ENCODE measurements around the gene UBE2S. TPM values are rescaled to one million over a fixed set of nuclear protein-coding genes. Genes with fewer than 3 reads are reported as not detected.

UBE2S gene
- total RNA-seq, 1 experiment from 2014 or later, result 345 TPM

DNA sequence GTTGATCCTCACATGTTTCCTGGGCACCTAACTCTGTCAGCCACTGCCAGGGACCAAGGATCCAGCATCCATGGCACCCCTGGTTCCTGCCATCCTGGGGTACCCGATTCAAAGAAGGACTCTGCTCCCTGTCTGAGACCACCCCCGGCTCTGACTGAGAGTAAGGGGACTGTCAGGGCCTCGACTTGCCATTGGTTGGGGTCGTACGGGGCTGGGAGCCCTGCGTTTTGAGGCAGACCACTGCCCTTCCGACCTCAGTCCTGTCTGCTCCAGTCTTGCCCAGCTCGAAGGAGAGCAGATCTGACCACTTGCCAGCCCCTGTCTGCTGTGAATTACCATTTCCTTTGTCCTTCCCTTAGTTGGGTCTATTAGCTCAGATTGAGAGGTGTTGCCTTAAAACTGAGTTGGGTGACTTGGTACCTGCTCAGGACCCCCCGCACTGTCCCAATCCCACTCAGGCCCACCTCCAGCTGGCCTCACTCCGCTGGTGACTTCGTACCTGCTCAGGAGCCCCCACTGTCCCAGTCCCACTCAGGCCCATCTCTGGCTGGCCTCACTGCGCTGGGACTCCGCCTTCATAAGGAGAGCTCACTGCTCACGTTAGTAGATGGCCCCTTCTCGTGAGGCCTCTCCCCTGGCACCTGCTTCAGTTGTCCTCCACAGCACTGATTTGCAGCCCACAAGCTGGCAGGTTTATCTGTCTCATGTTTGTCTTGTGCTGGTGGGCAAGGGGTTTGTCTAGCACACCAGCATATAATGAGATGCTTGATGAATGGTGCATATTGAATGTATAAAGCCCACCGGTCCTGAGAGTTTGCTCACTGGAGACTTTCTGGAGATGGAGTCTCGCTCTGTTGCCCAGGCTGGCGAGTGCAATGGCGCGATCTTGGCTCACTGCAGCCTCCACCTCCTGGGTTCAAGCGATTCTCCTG lies 17.9 kb downstream of the UBE2S start:
- no TSS peak for BruUV-seq (replicated peaks)
- Mint-ChIP-seq H3K27ac (ENCODE audit: low read depth, unreplicated experiment) (no peak overlapping the region), H3K27me3 (ENCODE audit: insufficient read depth, unreplicated experiment) (no peaks in the 10 kb centered on the region), H3K9me3 (ENCODE audit: unreplicated experiment) (no peaks in the 10 kb centered on the region), H3K4me1 (ENCODE audit: insufficient read depth, unreplicated experiment) (peaks cover 21% of the 10 kb centered on the region), H3K4me3 (ENCODE audit: unreplicated experiment) (no peak overlapping the region), H3K36me3 (ENCODE audit: insufficient read depth, unreplicated experiment) (peaks cover 77% of the 10 kb centered on the region)
- TF ChIP-seq, protein P1, sequence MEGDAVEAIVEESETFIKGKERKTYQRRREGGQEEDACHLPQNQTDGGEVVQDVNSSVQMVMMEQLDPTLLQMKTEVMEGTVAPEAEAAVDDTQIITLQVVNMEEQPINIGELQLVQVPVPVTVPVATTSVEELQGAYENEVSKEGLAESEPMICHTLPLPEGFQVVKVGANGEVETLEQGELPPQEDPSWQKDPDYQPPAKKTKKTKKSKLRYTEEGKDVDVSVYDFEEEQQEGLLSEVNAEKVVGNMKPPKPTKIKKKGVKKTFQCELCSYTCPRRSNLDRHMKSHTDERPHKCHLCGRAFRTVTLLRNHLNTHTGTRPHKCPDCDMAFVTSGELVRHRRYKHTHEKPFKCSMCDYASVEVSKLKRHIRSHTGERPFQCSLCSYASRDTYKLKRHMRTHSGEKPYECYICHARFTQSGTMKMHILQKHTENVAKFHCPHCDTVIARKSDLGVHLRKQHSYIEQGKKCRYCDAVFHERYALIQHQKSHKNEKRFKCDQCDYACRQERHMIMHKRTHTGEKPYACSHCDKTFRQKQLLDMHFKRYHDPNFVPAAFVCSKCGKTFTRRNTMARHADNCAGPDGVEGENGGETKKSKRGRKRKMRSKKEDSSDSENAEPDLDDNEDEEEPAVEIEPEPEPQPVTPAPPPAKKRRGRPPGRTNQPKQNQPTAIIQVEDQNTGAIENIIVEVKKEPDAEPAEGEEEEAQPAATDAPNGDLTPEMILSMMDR (IDR thresholded peaks at IDR 0.05; ENCODE audit: unreplicated experiment), result no peak
- POLR2A ChIA-PET, result interaction anchor here (0.6 to 7.2 kb wide), 5 partner anchors 18 to 702 kb away, joined by 3 to 57 read pairs (median 4); partner anchors contain the start of genes PPP6R1 and UBE2S
- intact Hi-C loops (cut with micrococcal nuclease), result no loop called here
- DNase-seq (ENCODE audit: unreplicated experiment), result no peak
- CTCF ChIA-PET, result interaction anchor here (0.6 to 3.2 kb wide), 9 partner anchors 29 to 169 kb away, joined by 3 to 21 read pairs (median 3); partner anchors contain the start of gene KMT5C

DNA sequence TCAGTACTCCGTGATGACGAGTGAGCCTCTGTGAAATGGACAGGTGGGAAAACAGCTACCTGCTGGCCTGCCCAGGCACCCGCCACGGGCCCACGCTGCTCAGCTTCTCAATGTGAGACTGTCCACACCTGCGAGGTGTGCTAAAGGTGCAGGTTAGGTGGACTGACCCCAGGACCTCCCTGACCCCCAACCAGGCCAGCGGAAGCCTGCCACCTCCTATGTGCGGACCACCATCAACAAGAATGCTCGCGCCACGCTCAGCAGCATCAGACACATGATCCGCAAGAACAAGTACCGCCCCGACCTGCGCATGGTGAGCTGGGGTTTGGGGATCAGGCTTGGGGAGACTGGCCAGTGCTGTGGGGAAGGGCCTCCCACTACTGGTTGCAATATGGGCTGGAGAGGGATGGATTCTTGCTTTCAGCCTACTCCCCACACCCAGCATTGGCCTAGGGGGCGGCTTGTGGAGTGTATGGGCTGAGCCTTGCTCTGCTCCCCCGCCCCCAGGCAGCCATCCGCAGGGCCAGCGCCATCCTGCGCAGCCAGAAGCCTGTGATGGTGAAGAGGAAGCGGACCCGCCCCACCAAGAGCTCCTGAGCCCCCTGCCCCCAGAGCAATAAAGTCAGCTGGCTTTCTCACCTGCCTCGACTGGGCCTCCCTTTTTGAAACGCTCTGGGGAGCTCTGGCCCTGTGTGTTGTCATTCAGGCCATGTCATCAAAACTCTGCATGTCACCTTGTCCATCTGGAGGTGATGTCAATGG lies 19.7 kb downstream of the UBE2S start:
- CTCF ChIA-PET, result interaction anchor here (0.6 to 2.2 kb wide), 13 partner anchors 10 to 244 kb away, joined by 3 to 13 read pairs (median 4); no protein-coding TSS in a partner anchor
- Mint-ChIP-seq H3K4me1 (ENCODE audit: insufficient read depth, unreplicated experiment) (peaks cover 26% of the 10 kb centered on the region), H3K27ac (ENCODE audit: low read depth, unreplicated experiment) (peak overlapping the region; percentile 93)

DNA sequence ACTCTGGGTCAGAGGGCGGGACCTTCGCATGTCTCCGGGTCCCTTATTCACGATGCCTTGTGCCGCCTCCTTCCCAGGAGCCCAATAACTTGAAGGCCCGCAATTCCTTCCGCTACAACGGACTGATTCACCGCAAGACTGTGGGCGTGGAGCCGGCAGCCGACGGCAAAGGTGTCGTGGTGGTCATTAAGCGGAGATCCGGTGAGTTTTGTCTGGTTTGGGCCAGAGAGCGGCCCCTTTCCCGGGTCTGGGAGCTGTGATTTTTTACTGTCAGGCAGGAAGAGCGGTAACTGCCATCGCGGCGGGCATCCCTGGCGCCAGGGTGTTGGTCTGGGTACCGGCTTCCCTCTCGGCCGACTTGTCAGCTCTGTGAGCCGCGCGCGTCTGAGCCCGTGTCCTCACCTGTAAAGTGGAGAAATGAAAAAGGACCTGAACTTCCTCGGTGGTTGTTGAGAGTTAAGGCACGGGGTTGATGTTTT lies 21.1 kb downstream of the UBE2S start:
- H3K9me3 Mint-ChIP-seq (ENCODE audit: unreplicated experiment), result no peaks in the 10 kb centered on the region
- H3K36me3 Mint-ChIP-seq (ENCODE audit: insufficient read depth, unreplicated experiment), result peaks cover 69% of the 10 kb centered on the region
- intact Hi-C loops (cut with micrococcal nuclease), result no loop called here
- CTCF ChIA-PET, result interaction anchor here (0.6 to 2.2 kb wide), 7 partner anchors 9 to 101 kb away, joined by 3 to 13 read pairs (median 4); no protein-coding TSS in a partner anchor
- POLR2A ChIA-PET, result interaction anchor here (0.7 to 7.2 kb wide), 9 partner anchors 13 to 94 kb away, joined by 3 to 98 read pairs (median 4); partner anchors contain the start of genes KMT5C and UBE2S
- TF ChIP-seq, protein P1 (IDR thresholded peaks at IDR 0.05; ENCODE audit: unreplicated experiment), result no peak
- H3K4me3 Mint-ChIP-seq (ENCODE audit: unreplicated experiment), result peak overlapping the region; percentile 89
- H3K27me3 Mint-ChIP-seq (ENCODE audit: insufficient read depth, unreplicated experiment), result no peaks in the 10 kb centered on the region
- H3K4me1 Mint-ChIP-seq (ENCODE audit: insufficient read depth, unreplicated experiment), result peaks cover 40% of the 10 kb centered on the region
- no TSS peak for BruUV-seq (replicated peaks)
- no peak for DNase-seq (ENCODE audit: unreplicated experiment)
- H3K27ac Mint-ChIP-seq (ENCODE audit: low read depth, unreplicated experiment), result peak overlapping the region; percentile 93

More for the DNA sequence above, 19.7 kb downstream of the UBE2S start:
- no peaks in the 10 kb centered on the region for H3K9me3 Mint-ChIP-seq (ENCODE audit: unreplicated experiment)
- intact Hi-C loops (cut with micrococcal nuclease), result no loop called here
- peaks cover 77% of the 10 kb centered on the region for H3K36me3 Mint-ChIP-seq (ENCODE audit: insufficient read depth, unreplicated experiment)
- no peak for DNase-seq (ENCODE audit: unreplicated experiment)
- TF ChIP-seq, protein P1 (IDR thresholded peaks at IDR 0.05; ENCODE audit: unreplicated experiment), result no peak
- no peaks in the 10 kb centered on the region for H3K27me3 Mint-ChIP-seq (ENCODE audit: insufficient read depth, unreplicated experiment)
- POLR2A ChIA-PET, result interaction anchor here (0.6 to 7.2 kb wide), 10 partner anchors 12 to 255 kb away, joined by 3 to 98 read pairs (median 4); partner anchors contain the start of genes ISOC2, KMT5C and UBE2S
- peak overlapping the region; percentile 89 for H3K4me3 Mint-ChIP-seq (ENCODE audit: unreplicated experiment)
- BruUV-seq (replicated peaks), result no TSS peak
